ENCODE data around the gene KCNQ1. TPM values are rescaled to one million over a fixed set of nuclear protein-coding genes. Genes with fewer than 3 reads are reported as not detected.
"Not testable (repeated sequence)": the region's sequence is repeated elsewhere in the genome, so short reads cannot be mapped to it uniquely, and the experiment has no call there.

The KCNQ1 gene
- total RNA-seq, 1 donor from 2014 or later = 0.16 TPM

DNA sequence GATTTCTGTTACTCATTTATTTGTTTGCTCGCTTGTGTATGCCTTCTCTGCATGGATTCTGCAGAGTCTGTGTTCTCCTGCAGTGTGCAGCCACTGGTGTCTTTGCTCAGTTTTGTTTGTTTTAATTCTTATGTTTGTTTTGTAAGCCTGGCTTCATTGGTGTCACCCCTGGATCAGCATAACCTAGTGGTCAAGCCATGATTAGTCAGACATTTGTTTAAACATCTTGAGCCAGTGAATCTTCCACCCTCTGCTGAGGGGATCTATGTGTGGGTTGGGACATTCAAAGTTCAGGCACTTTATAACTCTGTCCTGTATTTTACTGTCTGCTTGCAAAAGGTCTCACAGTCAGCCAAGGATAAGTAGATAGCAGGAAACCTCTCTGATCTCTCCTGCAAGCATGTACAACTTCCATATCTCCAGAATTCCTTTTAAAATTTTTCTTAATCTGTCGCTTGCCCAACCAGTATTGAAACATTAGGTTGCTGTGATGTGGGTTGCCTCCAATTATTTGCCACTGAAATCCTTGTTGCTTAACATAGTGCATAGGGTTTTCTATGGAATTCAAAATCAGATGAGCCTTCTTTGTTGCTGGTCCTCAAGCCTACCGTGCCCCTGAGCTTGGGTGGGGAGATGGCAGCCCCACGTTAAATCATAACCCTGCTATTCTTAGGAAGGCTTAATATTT is 168.2 kb downstream of the KCNQ1 start:
- Mint-ChIP-seq H3K27me3 (ENCODE audit: unreplicated experiment) (peaks cover 44% of the 10 kb centered on the region), H3K36me3 (ENCODE audit: unreplicated experiment) (no peaks in the 10 kb centered on the region), H3K4me1 (ENCODE audit: unreplicated experiment) (no peaks in the 10 kb centered on the region), H3K27ac (ENCODE audit: unreplicated experiment) (no peak overlapping the region), H3K4me3 (ENCODE audit: unreplicated experiment) (no peak overlapping the region), H3K9me3 (ENCODE audit: unreplicated experiment) (peaks cover 47% of the 10 kb centered on the region)
- TF ChIP-seq, protein P1, sequence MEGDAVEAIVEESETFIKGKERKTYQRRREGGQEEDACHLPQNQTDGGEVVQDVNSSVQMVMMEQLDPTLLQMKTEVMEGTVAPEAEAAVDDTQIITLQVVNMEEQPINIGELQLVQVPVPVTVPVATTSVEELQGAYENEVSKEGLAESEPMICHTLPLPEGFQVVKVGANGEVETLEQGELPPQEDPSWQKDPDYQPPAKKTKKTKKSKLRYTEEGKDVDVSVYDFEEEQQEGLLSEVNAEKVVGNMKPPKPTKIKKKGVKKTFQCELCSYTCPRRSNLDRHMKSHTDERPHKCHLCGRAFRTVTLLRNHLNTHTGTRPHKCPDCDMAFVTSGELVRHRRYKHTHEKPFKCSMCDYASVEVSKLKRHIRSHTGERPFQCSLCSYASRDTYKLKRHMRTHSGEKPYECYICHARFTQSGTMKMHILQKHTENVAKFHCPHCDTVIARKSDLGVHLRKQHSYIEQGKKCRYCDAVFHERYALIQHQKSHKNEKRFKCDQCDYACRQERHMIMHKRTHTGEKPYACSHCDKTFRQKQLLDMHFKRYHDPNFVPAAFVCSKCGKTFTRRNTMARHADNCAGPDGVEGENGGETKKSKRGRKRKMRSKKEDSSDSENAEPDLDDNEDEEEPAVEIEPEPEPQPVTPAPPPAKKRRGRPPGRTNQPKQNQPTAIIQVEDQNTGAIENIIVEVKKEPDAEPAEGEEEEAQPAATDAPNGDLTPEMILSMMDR (IDR thresholded peaks at IDR 0.05) = no peak
- DNase-seq (ENCODE audit: extremely low spot score, unreplicated experiment) = no peak

DNA sequence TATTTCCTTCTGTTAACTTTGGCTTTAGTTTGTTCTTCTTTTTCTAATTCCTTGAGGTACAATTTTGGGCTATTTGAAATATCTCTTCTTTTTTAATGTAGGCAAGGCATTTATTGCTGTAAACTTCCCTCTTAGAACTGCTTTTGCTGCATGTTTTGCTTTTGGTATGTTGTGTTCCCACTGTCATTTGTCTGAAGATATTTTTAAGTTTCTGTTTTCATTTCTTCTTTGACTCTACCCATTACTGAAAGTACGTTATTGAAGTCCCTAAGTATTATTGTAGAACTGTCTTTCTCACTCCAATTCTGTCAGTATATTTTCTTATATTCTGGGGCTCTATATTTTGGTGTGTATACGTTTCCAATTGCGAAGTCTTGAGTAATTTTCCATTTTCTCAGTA is 177.1 kb downstream of the KCNQ1 start:
- peaks cover 49% of the 10 kb centered on the region for H3K27me3 Mint-ChIP-seq (ENCODE audit: unreplicated experiment)
- DNase-seq (ENCODE audit: extremely low spot score, unreplicated experiment) = no peak
- H3K4me1 Mint-ChIP-seq (ENCODE audit: unreplicated experiment) = no peaks in the 10 kb centered on the region
- H3K36me3 Mint-ChIP-seq (ENCODE audit: unreplicated experiment) = peaks cover 4% of the 10 kb centered on the region
- TF ChIP-seq, protein P1 (IDR thresholded peaks at IDR 0.05) = no peak
- no peak overlapping the region for H3K4me3 Mint-ChIP-seq (ENCODE audit: unreplicated experiment)
- peaks cover 4% of the 10 kb centered on the region for H3K9me3 Mint-ChIP-seq (ENCODE audit: unreplicated experiment)
- H3K27ac Mint-ChIP-seq (ENCODE audit: unreplicated experiment) = no peak overlapping the region

DNA sequence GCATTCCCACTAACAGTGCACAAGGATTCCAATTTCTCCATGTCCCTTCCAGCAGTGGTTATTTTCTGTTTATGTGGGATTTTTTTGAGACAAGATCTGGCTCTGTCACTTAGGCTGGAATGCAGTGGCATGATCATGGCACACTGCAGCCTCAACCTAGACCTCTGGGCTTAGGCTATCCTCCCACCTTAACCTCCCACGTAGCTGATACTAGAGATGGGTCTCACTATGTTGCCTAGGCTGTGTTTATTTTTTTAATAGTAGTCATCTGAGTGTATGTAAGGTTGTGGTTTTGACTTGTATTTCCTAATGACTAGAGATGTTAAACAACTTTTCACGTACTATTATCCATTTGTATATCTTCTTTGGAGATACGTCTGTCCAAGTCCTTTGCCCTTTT is 180.4 kb downstream of the KCNQ1 start:
- peaks cover 22% of the 10 kb centered on the region for H3K9me3 Mint-ChIP-seq (ENCODE audit: unreplicated experiment)
- DNase-seq (ENCODE audit: extremely low spot score, unreplicated experiment) = no peak
- H3K36me3 Mint-ChIP-seq (ENCODE audit: unreplicated experiment) = peaks cover 2% of the 10 kb centered on the region
- peaks cover 46% of the 10 kb centered on the region for H3K27me3 Mint-ChIP-seq (ENCODE audit: unreplicated experiment)
- no peak overlapping the region for H3K27ac Mint-ChIP-seq (ENCODE audit: unreplicated experiment)
- TF ChIP-seq, protein P1 (IDR thresholded peaks at IDR 0.05) = no peak
- no peak overlapping the region for H3K4me3 Mint-ChIP-seq (ENCODE audit: unreplicated experiment)
- H3K4me1 Mint-ChIP-seq (ENCODE audit: unreplicated experiment) = no peaks in the 10 kb centered on the region

DNA sequence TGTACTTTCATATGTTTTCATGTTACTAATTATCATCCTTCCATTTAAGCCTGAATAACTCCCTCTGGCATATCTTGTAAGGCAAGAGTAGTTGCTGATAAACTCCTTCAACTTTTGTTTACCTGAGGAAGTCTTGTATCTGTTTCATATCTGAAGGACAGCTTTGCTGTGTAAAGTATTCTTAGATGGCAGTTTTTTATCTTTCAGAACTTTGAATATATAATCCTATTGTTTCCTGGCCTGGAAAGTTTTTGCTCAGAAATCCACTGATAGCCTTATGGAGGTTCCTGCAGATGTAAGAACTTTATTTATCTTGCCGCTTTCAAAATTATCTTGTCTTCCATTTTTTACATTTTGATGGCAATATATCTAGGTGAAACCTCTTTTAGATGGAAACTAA is 185.9 kb downstream of the KCNQ1 start:
- no peak overlapping the region for H3K4me3 Mint-ChIP-seq (ENCODE audit: unreplicated experiment)
- H3K36me3 Mint-ChIP-seq (ENCODE audit: unreplicated experiment) = peaks cover 21% of the 10 kb centered on the region
- TF ChIP-seq, protein P1 (IDR thresholded peaks at IDR 0.05) = no peak
- H3K27me3 Mint-ChIP-seq (ENCODE audit: unreplicated experiment) = peaks cover 29% of the 10 kb centered on the region
- no peak overlapping the region for H3K27ac Mint-ChIP-seq (ENCODE audit: unreplicated experiment)
- DNase-seq (ENCODE audit: extremely low spot score, unreplicated experiment) = no peak
- H3K4me1 Mint-ChIP-seq (ENCODE audit: unreplicated experiment) = no peaks in the 10 kb centered on the region
- peaks cover 49% of the 10 kb centered on the region for H3K9me3 Mint-ChIP-seq (ENCODE audit: unreplicated experiment)

DNA sequence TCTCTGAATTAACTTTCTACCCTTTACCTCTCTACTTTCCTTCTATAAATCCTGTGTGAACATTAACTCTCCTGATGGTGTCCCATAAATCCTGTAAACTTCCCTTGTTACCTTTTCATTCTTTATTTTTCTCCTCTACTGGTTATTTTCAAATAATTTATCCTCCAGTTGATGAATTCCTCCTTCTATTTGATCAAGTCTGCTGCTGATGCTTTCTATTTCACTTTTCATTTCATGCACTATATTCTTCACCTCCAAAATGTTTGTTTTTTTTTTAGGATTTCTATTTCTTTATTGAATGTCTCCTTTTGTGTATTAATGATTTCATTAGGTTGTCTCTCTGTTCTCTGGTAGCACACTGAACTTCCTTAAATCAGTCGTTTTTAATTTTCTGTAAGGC is 186.4 kb downstream of the KCNQ1 start:
- no peak for DNase-seq (ENCODE audit: extremely low spot score, unreplicated experiment)
- no peak overlapping the region for H3K27ac Mint-ChIP-seq (ENCODE audit: unreplicated experiment)
- peaks cover 27% of the 10 kb centered on the region for H3K27me3 Mint-ChIP-seq (ENCODE audit: unreplicated experiment)
- no peaks in the 10 kb centered on the region for H3K4me1 Mint-ChIP-seq (ENCODE audit: unreplicated experiment)
- no peak overlapping the region for H3K4me3 Mint-ChIP-seq (ENCODE audit: unreplicated experiment)
- TF ChIP-seq, protein P1 (IDR thresholded peaks at IDR 0.05) = no peak
- peaks cover 47% of the 10 kb centered on the region for H3K9me3 Mint-ChIP-seq (ENCODE audit: unreplicated experiment)
- H3K36me3 Mint-ChIP-seq (ENCODE audit: unreplicated experiment) = peaks cover 21% of the 10 kb centered on the region

DNA sequence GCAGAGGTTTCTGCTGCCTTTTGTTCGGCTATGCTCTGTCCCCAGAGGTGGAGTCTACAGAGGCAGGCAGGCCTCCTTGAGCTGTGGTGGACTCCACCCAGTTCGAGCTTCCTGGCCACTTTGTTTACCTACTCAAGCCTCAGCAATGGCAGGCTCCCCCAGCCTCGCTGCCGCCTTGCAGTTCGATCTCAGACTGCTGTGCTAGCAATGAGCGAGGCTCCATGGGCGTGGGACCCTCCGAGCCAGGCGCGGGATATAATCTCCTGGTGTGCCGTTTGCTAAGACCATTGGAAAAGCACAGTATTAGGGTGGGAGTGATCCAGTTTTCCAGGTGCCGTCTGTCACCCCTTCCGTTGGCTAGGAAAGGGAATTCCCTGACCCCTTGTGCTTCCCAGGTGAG is 195.0 kb downstream of the KCNQ1 start:
- H3K9me3 Mint-ChIP-seq (ENCODE audit: unreplicated experiment) = peaks cover 29% of the 10 kb centered on the region
- H3K36me3 Mint-ChIP-seq (ENCODE audit: unreplicated experiment) = peaks cover 33% of the 10 kb centered on the region
- H3K4me3 Mint-ChIP-seq (ENCODE audit: unreplicated experiment); DNase-seq (ENCODE audit: extremely low spot score, unreplicated experiment); H3K4me1 Mint-ChIP-seq (ENCODE audit: unreplicated experiment); H3K27ac Mint-ChIP-seq (ENCODE audit: unreplicated experiment): not testable (repeated sequence)
- peaks cover 24% of the 10 kb centered on the region for H3K27me3 Mint-ChIP-seq (ENCODE audit: unreplicated experiment)

Measured in osteocyte (in vitro differentiated cells).